GM21619 (cell line): Measurements from ENCODE around the gene ALDH3B1.

Source experiments
- ATAC-seq: cut with Tn5 transposase; IDR thresholded peaks from one replicate; pipeline ENCODE4 v1.9.1; 2021; ENCODE audit not compliant: unreplicated experiment

Gene ALDH3B1

GRCh38 chr11:68012843-68013610, 2.9 kb downstream of the ALDH3B1 start:
- ATAC-seq = no peak

- ATAC-seq = no peak
Measured at GRCh38 chr11:68013611-68014156, 3.6 kb downstream of the ALDH3B1 start.

- no peak for ATAC-seq
Measured at GRCh38 chr11:68014157-68014946, 4.2 kb downstream of the ALDH3B1 start.

- ATAC-seq = no peak
Measured at GRCh38 chr11:68014947-68015447, 4.9 kb downstream of the ALDH3B1 start.

GRCh38 chr11:68015467-68015866, 5.3 kb downstream of the ALDH3B1 start:
- ATAC-seq = no peak

- no peak for ATAC-seq
Measured at GRCh38 chr11:68016161-68016903, 6.2 kb downstream of the ALDH3B1 start.

GRCh38 chr11:68016904-68017817, 7.0 kb downstream of the ALDH3B1 start:
- ATAC-seq = no peak

GRCh38 chr11:68017980-68018729, 8.0 kb downstream of the ALDH3B1 start:
- ATAC-seq = no peak

- ATAC-seq = no peak
Measured at GRCh38 chr11:68018730-68019190, 8.6 kb downstream of the ALDH3B1 start.

GRCh38 chr11:68019486-68019885, 9.4 kb downstream of the ALDH3B1 start:
- ATAC-seq = no peak

GRCh38 chr11:68020575-68020974, 10.4 kb downstream of the ALDH3B1 start:
- ATAC-seq = no peak

GRCh38 chr11:68021167-68021787, 11.2 kb downstream of the ALDH3B1 start:
- ATAC-seq = no peak

- ATAC-seq = no peak
Measured at GRCh38 chr11:68022531-68022930, 12.4 kb downstream of the ALDH3B1 start.

- no peak for ATAC-seq
Measured at GRCh38 chr11:68024508-68024907, 14.4 kb downstream of the ALDH3B1 start.

GRCh38 chr11:68025047-68025446, 14.9 kb downstream of the ALDH3B1 start:
- ATAC-seq = no peak

- ATAC-seq = no peak
Measured at GRCh38 chr11:68026391-68027105, 16.4 kb downstream of the ALDH3B1 start.

GRCh38 chr11:68027667-68028066, 17.5 kb downstream of the ALDH3B1 start:
- ATAC-seq = no peak
